ENCODE results near the gene PKN2. TPM values are rescaled to one million over a fixed set of nuclear protein-coding genes. Genes with fewer than 3 reads are reported as not detected.

PKN2 gene
- total and polyA plus RNA-seq, 9 of the 15 experiments (the other 6 are each of a cell fraction or from before 2014, with no cell fraction given): 4.5 to 25.3 (median 19.2) TPM

DNA sequence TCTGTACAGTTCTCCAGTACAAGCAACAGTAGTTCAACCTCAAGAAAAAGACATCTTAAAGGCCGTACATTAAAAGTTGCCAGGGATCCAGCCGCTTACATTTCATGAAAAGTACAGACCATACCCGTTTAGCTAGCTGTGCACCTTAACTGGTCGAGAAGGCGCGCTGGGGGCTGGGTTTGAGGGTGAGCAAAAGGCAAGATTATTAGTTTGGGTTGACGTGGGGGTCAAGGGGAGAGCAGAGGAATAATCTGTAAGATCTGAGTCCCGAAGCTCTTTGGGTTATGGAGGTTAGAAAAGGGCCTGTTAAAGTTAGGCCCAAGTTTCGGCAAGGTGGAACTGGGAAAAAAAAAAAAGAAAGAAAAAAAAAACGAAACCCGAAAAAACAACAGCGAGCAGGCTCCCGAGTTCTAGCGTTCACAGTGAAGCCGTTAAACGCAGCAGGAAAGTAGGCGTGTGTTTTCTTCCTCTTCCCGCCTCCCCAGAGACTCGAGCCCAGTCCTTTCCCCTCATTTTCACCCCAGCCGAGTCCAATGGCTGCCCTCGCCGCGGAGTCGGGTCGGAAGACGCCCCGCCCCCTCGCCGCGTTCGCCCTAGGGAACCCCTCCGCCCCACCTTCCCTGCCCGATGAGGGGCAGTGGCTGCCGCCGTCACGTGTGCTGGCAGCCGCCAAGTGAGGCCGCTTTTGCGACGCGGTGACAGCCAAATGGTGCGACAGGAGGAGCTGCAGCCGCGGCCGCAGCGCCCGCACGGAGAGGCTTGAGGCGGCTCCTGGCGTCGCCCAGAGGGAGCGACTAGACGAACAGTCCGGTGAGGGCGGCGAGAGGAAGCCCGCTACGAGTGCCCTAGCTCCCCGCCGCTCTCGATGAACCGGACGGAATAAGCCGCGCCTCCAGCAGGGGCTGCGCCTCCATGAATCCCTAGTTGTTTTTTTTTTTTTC is at the start of gene PKN2 (continued):
- peak; percentile 60; the same call in 1 of the 2 replicates for TF ChIP-seq CBX1 (IDR thresholded peaks at IDR 0.05; ENCODE audit: low read depth)
- peak; percentile 78 for TF ChIP-seq THAP12 (CRISPR knock-in tag; IDR thresholded peaks at IDR 0.05)
- TF ChIP-seq PATZ1 (CRISPR knock-in tag; IDR thresholded peaks at IDR 0.05; ENCODE audit: borderline replicate concordance): no peak
- no peak for TF ChIP-seq ZNF609 (CRISPR knock-in tag; IDR thresholded peaks at IDR 0.05; ENCODE audit: borderline replicate concordance)
- peak; percentile 95 for TF ChIP-seq POLR2B (IDR thresholded peaks at IDR 0.05; ENCODE audit: low read depth, partially characterized antibody)
- no peak for TF ChIP-seq MEF2D (tag; conservative IDR thresholded peaks at IDR 0.05; ENCODE audit: low read depth)
- peak; percentile 41 for TF ChIP-seq TAF9B (IDR thresholded peaks at IDR 0.05; ENCODE audit: partially characterized antibody)
- no peak for TF ChIP-seq ZNF146 (CRISPR knock-in tag; IDR thresholded peaks at IDR 0.05; ENCODE audit: unreplicated experiment)
- TF ChIP-seq ZBTB2 (IDR thresholded peaks at IDR 0.05): no peak; the same call in 1 of the 2 replicates
- no peak for TF ChIP-seq PBX2 (CRISPR knock-in tag; IDR thresholded peaks at IDR 0.05; ENCODE audit: low read depth)
- TF ChIP-seq PBX2 (tag; conservative IDR thresholded peaks at IDR 0.05; ENCODE audit: low read depth): no peak
- TF ChIP-seq ZNF584 (CRISPR knock-in tag; IDR thresholded peaks at IDR 0.05; ENCODE audit: low read depth): no peak

Measured in K562 (cell line).